HL-60 (cell line): ENCODE results near the gene HUNK.

ENCODE experiments used
- REST ChIP-seq: IDR thresholded peaks from 2 replicates; pipeline ENCODE4 v1.6.1; 2012; ENCODE audit warnings: low read depth; ENCODE audit not compliant: insufficient replicate concordance
- TF ChIP-seq, protein P1 (sequence below): IDR thresholded peaks from one replicate; pipeline ENCODE4 v1.5.1; 2011; ENCODE audit warnings: low read length, control low read depth, inconsistent platforms; ENCODE audit not compliant: insufficient read depth

- TF ChIP-seq, protein P1, sequence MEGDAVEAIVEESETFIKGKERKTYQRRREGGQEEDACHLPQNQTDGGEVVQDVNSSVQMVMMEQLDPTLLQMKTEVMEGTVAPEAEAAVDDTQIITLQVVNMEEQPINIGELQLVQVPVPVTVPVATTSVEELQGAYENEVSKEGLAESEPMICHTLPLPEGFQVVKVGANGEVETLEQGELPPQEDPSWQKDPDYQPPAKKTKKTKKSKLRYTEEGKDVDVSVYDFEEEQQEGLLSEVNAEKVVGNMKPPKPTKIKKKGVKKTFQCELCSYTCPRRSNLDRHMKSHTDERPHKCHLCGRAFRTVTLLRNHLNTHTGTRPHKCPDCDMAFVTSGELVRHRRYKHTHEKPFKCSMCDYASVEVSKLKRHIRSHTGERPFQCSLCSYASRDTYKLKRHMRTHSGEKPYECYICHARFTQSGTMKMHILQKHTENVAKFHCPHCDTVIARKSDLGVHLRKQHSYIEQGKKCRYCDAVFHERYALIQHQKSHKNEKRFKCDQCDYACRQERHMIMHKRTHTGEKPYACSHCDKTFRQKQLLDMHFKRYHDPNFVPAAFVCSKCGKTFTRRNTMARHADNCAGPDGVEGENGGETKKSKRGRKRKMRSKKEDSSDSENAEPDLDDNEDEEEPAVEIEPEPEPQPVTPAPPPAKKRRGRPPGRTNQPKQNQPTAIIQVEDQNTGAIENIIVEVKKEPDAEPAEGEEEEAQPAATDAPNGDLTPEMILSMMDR: no peak
- TF ChIP-seq REST: no peak
These were observed 12.3 kb downstream of the HUNK start for GRCh38 chr21:31885146-31885545.
